ENCODE measurements around the gene TSSK3. TPM values are rescaled to one million over a fixed set of nuclear protein-coding genes. Genes with fewer than 3 reads are reported as not detected.

The TSSK3 gene
- total and polyA plus RNA-seq, 2 donors (not counting 3 experiments of a cell fraction or from before 2014, with no cell fraction given) = 0.42 to 0.65 TPM

DNA sequence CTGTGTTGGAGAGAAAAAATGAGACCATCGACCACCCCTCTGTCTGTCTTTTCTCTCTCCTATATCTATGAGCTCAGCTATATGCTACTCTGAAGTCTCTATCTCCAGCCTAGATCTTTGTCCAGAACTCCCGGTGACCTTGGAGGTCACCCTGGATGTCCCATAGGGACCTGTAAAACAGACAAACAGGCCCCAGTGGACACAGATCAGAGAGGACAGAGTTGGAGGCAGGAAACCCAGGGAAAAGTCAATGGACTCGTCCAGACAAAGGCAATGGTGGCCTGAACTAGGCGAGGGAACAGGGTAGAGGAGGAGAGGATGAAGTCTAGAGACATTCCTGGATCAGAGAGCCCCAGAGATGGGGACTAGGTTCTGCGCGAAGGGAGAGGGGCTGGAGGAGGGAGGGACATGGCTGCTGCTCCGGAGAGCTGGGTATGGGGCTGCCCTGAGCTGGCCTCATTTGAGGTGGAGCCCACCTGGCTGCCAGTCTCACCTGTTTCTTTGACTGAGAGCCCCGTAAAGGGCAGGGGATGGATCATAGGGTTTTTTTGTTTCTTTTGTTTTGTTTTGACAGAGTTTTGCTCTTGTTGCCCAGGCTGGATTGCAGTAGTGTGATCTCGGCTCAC lies 15.7 kb upstream of the TSSK3 start:
- TF ChIP-seq GATA2 (IDR thresholded peaks at IDR 0.05; ENCODE audit: insufficient read depth, insufficient read length, low read depth, low read length) = no peak
- TF ChIP-seq EZH2 (IDR thresholded peaks at IDR 0.05; ENCODE audit: borderline replicate concordance, low read depth, low read length, severe bottlenecking) = no peak
- TF ChIP-seq POLR2AphosphoS5 (IDR thresholded peaks at IDR 0.05; ENCODE audit: insufficient read depth, low read depth, low read length) = no peak
- no peak for TF ChIP-seq JUN (IDR thresholded peaks at IDR 0.05; ENCODE audit: borderline replicate concordance, insufficient read depth, insufficient read length, low read depth)
- TF ChIP-seq POLR2A (IDR thresholded peaks at IDR 0.05; ENCODE audit: low read depth, low read length) = no peak
- no peak for TF ChIP-seq FOS (IDR thresholded peaks at IDR 0.05; ENCODE audit: borderline replicate concordance, insufficient read depth, low read length)
- TF ChIP-seq, protein P1, sequence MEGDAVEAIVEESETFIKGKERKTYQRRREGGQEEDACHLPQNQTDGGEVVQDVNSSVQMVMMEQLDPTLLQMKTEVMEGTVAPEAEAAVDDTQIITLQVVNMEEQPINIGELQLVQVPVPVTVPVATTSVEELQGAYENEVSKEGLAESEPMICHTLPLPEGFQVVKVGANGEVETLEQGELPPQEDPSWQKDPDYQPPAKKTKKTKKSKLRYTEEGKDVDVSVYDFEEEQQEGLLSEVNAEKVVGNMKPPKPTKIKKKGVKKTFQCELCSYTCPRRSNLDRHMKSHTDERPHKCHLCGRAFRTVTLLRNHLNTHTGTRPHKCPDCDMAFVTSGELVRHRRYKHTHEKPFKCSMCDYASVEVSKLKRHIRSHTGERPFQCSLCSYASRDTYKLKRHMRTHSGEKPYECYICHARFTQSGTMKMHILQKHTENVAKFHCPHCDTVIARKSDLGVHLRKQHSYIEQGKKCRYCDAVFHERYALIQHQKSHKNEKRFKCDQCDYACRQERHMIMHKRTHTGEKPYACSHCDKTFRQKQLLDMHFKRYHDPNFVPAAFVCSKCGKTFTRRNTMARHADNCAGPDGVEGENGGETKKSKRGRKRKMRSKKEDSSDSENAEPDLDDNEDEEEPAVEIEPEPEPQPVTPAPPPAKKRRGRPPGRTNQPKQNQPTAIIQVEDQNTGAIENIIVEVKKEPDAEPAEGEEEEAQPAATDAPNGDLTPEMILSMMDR (IDR thresholded peaks at IDR 0.05; ENCODE audit: extremely low read depth in 1 of 2, insufficient read depth in 1 of 2, low read depth in 1 of 2, low read length in 2 of 2) = no peak
- TF ChIP-seq, protein P2, sequence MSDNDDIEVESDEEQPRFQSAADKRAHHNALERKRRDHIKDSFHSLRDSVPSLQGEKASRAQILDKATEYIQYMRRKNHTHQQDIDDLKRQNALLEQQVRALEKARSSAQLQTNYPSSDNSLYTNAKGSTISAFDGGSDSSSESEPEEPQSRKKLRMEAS (IDR thresholded peaks at IDR 0.05; ENCODE audit: insufficient read depth, insufficient read length) = no peak
- no peak for TF ChIP-seq MYC (IDR thresholded peaks at IDR 0.05; ENCODE audit: low read depth, low read length)
- H3K27ac ChIP-seq (ENCODE audit: insufficient read depth, low read depth, low read length) = no peak overlapping the region
- H3K9me3 ChIP-seq (replicated peaks; ENCODE audit: control insufficient read depth, insufficient read depth, low read length) = no peaks in the 10 kb centered on the region
- no TSS peak for BruUV-seq (replicated peaks)
- H3K36me3 ChIP-seq (ENCODE audit: control insufficient read depth in 2 of 2, extremely low read depth in 1 of 2, insufficient read depth in 2 of 2, low read length in 2 of 2) = no peaks in the 10 kb centered on the region
- DNase-seq (ENCODE audit: low read depth, low spot score) (no peak), FAIRE-seq (no peak)
- no peak overlapping the region for H3K4me2 ChIP-seq (ENCODE audit: insufficient read depth, low read length)
- H4K20me1 ChIP-seq (replicated peaks; ENCODE audit: control insufficient read depth, extremely low read depth, insufficient read depth, low read length) = no peaks in the 10 kb centered on the region
- dilution Hi-C loops (cut with MboI; ENCODE audit: extremely low pct_ligation_motif_present, low sequenced_read_pairs) = no loop called here
- ChIA-PET POLR2A (interaction anchor here (5.0 kb wide), 1 partner anchor 11 kb away, joined by 40 read pairs; the partner anchor contains the start of gene MARCKSL1), CTCF (interaction anchor here (0.9 to 2.4 kb wide), 5 partner anchors 14 to 131 kb away, joined by 3 to 10 read pairs (median 4); no protein-coding TSS in a partner anchor)
- H3K79me2 ChIP-seq (ENCODE audit: control insufficient read depth, insufficient read depth, low read length) = no peaks in the 10 kb centered on the region
- H3K9ac ChIP-seq (replicated peaks; ENCODE audit: extremely low read depth, insufficient read depth, low read length) = no peak overlapping the region
- intact Hi-C loops (cut with micrococcal nuclease) = no loop called here
- no peak overlapping the region for H2AFZ ChIP-seq (ENCODE audit: low read depth, low read length)
- H3K4me3 ChIP-seq (replicated peaks in 1 of 3; ENCODE audit: insufficient read depth in 1 of 3, low read depth in 1 of 3, low read length in 3 of 3) = no peak overlapping the region
- H3K9me1 ChIP-seq (replicated peaks; ENCODE audit: control insufficient read depth, extremely low read depth, insufficient read depth, low read length) = no peaks in the 10 kb centered on the region
- no peaks in the 10 kb centered on the region for H3K27me3 ChIP-seq (ENCODE audit: control insufficient read depth in 2 of 2, insufficient read depth in 2 of 2, low read length in 2 of 2)
- peaks cover 28% of the 10 kb centered on the region for H3K4me1 ChIP-seq (ENCODE audit: control insufficient read depth, extremely low read depth, insufficient read depth, low read length)
